Brain pericyte (primary cell): ENCODE data around the gene ADNP2.

Experiments
- DNase-seq: peaks from one replicate; pipeline ENCODE4 v3.0.0-alpha.2; 2012; ENCODE audit warnings: low read depth, low spot score

Gene ADNP2

DNA sequence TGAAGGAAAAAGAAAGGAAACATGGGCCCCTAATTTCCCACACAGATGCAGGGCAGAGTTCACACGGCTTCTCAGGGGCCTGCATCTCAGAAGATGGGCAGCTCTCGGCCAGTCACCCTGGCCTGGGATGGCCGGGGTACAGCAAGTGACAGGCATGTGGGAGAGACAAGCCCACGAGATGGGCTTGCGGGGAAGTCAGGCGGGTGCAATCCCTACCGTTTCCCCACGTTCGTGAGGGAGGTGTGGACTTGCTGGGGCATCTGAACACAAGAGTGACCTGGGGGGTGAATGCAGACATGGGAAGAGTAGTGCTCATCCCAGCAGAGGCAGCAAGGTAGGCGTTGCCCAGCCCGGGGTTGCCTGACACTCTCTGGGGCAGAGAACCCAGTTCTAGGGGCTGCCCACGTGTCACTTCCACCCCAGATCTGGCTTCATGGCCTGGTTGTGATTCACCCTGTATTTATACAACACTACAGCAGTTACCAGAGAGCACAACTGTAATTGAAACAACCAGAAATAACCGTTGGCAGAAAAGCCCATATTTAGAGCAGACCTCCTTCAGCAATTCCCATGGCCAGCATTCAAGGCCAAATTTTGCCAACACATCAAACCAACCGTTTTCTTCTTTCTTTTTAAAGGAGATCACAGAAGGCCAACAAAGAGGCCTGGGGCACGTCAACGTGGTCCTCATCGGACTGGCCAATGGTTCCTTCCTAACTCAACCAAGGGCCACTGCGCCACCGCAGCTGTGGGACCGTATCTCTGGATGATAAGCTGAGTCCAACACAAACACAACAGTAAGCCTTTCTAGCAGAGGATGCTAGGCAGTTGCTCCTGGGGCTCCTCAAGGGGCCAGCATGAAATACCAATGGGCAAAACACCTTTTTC, 79.8 kb downstream of the ADNP2 start:
- DNase-seq, result no peak

DNA sequence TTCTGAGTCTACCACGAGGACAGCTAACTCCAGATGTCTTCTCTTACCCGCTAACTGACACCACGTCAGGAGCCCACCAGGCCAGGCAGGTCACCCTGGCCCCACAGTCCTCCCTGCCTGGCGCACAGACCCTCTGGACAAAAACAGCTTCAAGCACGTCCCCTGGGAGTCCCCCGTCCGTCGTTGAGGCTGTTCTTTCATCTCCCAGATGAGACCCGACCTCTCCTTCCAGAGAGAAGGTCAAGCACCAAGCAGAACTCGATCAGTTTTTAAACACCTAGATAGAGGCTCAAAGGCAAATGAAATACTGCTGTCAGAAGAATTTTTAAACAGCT, 80.4 kb downstream of the ADNP2 start:
- no peak for DNase-seq
